Keratinocyte (primary cell): ENCODE data around the gene D2HGDH.

Source experiments
- EZH2 ChIP-seq: IDR thresholded peaks from one replicate; pipeline ENCODE4 v1.6.1; 2012; ENCODE audit warnings: inconsistent platforms, mild to moderate bottlenecking, low read length, moderate library complexity
- TF ChIP-seq, protein P1 (sequence below), 3 experiments: IDR thresholded peaks in 1 of 3; conservative IDR thresholded peaks in 1 of 3; optimal IDR thresholded peaks in 1 of 3; 2 replicates in 2 of 3; 3 replicates in 1 of 3; pipeline versions ENCODE3 to v1.5.1; 2011; ENCODE audit warnings: low read length in 3 of 3, mild to moderate bottlenecking in 3 of 3, moderate library complexity in 2 of 3, control low read depth in 1 of 3, inconsistent platforms in 1 of 3; ENCODE audit not compliant: insufficient read depth in 2 of 3; ENCODE audit errors: extremely low read depth in 1 of 3

DNA sequence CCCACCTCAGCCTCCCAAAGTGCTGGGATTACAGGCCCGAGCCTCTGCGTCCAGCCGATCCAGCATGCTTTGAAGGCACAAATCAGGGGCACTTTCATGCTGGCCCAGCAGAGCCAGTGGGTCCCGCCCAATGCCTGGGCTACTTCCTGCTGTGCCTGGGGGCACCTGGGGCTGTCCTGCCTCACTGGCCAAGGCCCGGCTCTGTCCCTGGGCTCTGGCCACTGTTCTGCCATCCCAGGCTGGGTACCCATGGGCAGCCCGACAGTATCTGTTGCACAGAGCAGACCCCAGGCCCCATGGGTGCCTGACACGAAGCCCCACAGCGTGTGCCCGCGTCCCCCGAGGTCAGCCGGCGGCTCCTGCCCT, 35.4 kb downstream of the D2HGDH start:
- TF ChIP-seq, protein P1, sequence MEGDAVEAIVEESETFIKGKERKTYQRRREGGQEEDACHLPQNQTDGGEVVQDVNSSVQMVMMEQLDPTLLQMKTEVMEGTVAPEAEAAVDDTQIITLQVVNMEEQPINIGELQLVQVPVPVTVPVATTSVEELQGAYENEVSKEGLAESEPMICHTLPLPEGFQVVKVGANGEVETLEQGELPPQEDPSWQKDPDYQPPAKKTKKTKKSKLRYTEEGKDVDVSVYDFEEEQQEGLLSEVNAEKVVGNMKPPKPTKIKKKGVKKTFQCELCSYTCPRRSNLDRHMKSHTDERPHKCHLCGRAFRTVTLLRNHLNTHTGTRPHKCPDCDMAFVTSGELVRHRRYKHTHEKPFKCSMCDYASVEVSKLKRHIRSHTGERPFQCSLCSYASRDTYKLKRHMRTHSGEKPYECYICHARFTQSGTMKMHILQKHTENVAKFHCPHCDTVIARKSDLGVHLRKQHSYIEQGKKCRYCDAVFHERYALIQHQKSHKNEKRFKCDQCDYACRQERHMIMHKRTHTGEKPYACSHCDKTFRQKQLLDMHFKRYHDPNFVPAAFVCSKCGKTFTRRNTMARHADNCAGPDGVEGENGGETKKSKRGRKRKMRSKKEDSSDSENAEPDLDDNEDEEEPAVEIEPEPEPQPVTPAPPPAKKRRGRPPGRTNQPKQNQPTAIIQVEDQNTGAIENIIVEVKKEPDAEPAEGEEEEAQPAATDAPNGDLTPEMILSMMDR (optimal IDR thresholded peaks at IDR 0.05 in 1 of 3, IDR thresholded peaks at IDR 0.05 in 1 of 3, conservative IDR thresholded peaks at IDR 0.05 in 1 of 3; ENCODE audit: extremely low read depth in 1 of 3, insufficient read depth in 2 of 3, low read length in 3 of 3), result no peak
- TF ChIP-seq EZH2, result no peak
